SK-N-MC (cell line): Measurements from ENCODE around the gene PKIB.

Experiments used
- DNase-seq: peaks from one replicate; pipeline ENCODE4 v3.0.0-alpha.2; 2011; ENCODE audit warnings: low read depth, low spot score
- H3K27ac ChIP-seq: fragments of 200-600 bp; sonication (generic); 2 replicates; pipeline ENCODE4 v1.5.1; 2016; ENCODE audit warnings: mixed run types
- H3K36me3 ChIP-seq: fragments of 200-600 bp; sonication (generic); 2 replicates; pipeline ENCODE4 v1.6.1; 2017; ENCODE audit warnings: antibody characterized with exemption, low read length, mixed read lengths; ENCODE audit not compliant: insufficient read depth
- H3K4me3 ChIP-seq: fragments of 200-600 bp; sonication (generic); 2 replicates; pipeline ENCODE4 v1.5.1; 2016
- H3K9ac ChIP-seq: fragments of 200-600 bp; sonication (generic); 2 replicates; pipeline ENCODE4 v1.8.0; 2017; ENCODE audit warnings: mixed run types, mixed read lengths; ENCODE audit not compliant: insufficient read length
- H3K9me3 ChIP-seq: fragments of 200-600 bp; sonication (generic); 2 replicates; pipeline ENCODE4 v1.6.1; 2017; ENCODE audit warnings: low read depth, mild to moderate bottlenecking, antibody characterized with exemption, low read length, moderate library complexity, mixed read lengths
- EZH2 ChIP-seq: fragments of 200-600 bp; sonication (generic); IDR thresholded peaks from one replicate; pipeline ENCODE4 v1.6.1; 2017; ENCODE audit warnings: antibody characterized with exemption
- FOXP2 ChIP-seq: optimal IDR thresholded peaks from 2 replicates; pipeline ENCODE3; 2011; ENCODE audit warnings: mild to moderate bottlenecking, moderate library complexity; ENCODE audit not compliant: insufficient read depth; ENCODE audit errors: extremely low read length, control extremely low read depth
- POLR2AphosphoS5 ChIP-seq: IDR thresholded peaks from 2 replicates; pipeline ENCODE4 v1.6.1; 2012; ENCODE audit warnings: mild to moderate bottlenecking, low read depth, low read length, borderline replicate concordance

The PKIB gene

GRCh38 chr6:122650403-122650802 lies 40.2 kb downstream of the PKIB start:
- TF ChIP-seq EZH2 (no peak), FOXP2 (no peak), POLR2AphosphoS5 (no peak)
- no peak for DNase-seq
- no peak overlapping the region for H3K4me3 ChIP-seq

DNA sequence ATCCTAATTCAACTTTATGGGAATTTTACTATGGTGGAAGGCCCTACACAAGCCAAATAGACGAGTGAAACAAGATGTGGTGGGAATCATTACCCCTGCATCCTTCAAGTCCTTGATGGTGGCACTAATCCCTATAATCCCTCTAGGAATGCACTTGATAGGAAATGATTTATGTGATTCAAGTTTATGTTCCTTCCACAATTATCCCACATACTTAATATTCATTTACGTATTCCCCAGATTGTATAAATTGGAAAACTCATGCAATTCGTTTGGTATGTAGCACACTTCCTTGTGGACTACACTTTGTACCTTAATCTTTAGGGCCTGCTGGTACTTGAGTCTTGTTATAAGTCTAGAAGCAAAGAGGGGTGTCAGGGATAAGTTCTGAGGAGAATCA lies 40.8 kb downstream of the PKIB start:
- H3K36me3 ChIP-seq, result no peaks in the 10 kb centered on the region
- TF ChIP-seq POLR2AphosphoS5, result no peak
- TF ChIP-seq FOXP2, result no peak
- no peak for TF ChIP-seq EZH2
- no peak overlapping the region for H3K4me3 ChIP-seq
- peak overlapping the region; percentile 35 for H3K27ac ChIP-seq
- H3K9me3 ChIP-seq, result no peaks in the 10 kb centered on the region
- H3K9ac ChIP-seq, result no peak overlapping the region
- DNase-seq, result no peak

More at GRCh38 chr6:122650403-122650802, 40.2 kb downstream of the PKIB start:
- Histone ChIP-seq H3K27ac (no peak overlapping the region), H3K9me3 (no peaks in the 10 kb centered on the region), H3K36me3 (no peaks in the 10 kb centered on the region), H3K9ac (no peak overlapping the region)

DNA sequence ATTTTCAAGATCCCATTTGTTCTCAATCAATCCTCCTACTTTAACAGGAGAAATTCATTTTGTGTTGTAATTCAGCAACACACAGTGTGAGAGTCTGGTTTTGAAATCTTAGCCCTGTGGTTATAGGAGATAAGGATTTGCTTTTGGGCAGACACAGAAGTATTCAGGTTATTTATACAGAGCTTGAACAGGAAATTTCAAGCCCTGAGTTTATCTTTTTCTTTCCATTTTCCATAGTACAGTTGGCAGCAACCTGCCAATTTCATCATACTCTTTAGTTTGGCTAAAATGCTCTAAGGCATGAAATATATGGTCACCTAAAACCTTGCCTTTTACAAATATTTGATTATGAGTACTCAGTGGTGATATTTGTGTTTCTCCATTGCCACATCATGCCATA lies 41.4 kb downstream of the PKIB start:
- H3K36me3 ChIP-seq, result no peaks in the 10 kb centered on the region
- peak overlapping the region; percentile 35 for H3K27ac ChIP-seq
- TF ChIP-seq EZH2, result no peak
- no peak for TF ChIP-seq POLR2AphosphoS5
- TF ChIP-seq FOXP2, result no peak
- no peak overlapping the region for H3K9ac ChIP-seq
- H3K9me3 ChIP-seq, result no peaks in the 10 kb centered on the region
- no peak overlapping the region for H3K4me3 ChIP-seq
- DNase-seq, result no peak

DNA sequence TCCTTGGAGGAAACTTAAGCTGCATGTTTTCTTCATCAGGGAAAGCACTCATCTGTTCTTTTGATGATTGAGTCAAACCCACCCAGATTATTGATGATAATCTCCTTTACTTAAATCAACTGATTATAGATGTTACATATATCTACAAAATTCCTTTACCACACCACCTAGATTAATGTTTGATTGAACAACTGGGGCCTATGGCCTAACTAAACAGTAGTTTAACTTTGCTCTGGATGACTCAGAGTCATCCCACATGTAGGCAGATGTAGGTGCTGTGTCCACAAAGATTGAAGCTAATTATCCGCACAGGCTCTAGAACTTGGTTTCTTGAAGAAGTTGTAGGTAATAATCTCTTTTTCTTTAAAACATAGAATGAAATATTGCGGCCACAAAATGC lies 42.2 kb downstream of the PKIB start:
- no peak overlapping the region for H3K9ac ChIP-seq
- H3K4me3 ChIP-seq, result no peak overlapping the region
- TF ChIP-seq FOXP2 (no peak), POLR2AphosphoS5 (no peak), EZH2 (no peak)
- DNase-seq, result no peak
- H3K36me3 ChIP-seq, result no peaks in the 10 kb centered on the region
- H3K9me3 ChIP-seq, result no peaks in the 10 kb centered on the region
- no peak overlapping the region for H3K27ac ChIP-seq

DNA sequence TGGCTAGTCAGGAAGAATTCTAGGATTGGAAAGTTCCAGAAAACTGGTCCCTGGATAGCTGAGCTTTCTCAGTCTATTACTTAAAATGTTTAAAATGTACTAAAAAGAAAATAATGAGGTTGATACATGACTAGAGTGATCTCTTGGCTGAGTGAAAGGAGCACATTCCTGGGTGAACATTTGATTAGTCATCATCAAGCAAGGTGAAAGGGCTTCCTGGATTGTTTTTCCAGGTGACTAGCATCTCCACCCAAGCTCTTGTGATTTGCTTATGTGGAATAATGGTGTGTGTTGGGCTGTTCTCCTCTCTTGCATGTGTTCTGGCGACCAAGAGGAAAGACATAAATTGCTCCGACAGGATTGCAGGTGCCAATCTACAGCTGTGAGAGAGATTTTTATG lies 42.9 kb downstream of the PKIB start:
- Histone ChIP-seq H3K9me3 (no peaks in the 10 kb centered on the region), H3K36me3 (no peaks in the 10 kb centered on the region), H3K9ac (no peak overlapping the region), H3K4me3 (no peak overlapping the region), H3K27ac (no peak overlapping the region)
- TF ChIP-seq EZH2 (no peak), FOXP2 (no peak), POLR2AphosphoS5 (no peak)
- no peak for DNase-seq

DNA sequence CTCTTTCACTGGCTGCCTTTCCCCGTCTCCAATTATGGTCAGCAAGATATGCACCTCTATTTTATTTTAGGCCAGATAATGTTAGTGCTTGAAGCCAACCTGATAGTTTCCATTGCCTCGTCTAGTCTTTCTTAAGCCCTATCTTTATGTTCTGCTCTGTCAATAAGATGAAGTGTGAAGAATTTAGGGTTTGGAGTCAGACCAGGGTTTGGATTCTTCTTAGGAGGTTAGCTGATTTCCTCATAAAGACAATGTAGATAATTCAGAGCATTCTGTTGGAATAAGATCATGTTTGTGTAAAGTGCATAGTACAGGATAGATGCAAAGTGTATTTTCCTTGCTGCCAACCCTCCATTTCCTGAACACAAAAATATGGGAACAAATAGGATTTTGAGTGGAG lies 43.8 kb downstream of the PKIB start:
- TF ChIP-seq EZH2, result no peak
- no peak for TF ChIP-seq FOXP2
- no peak for TF ChIP-seq POLR2AphosphoS5
- no peaks in the 10 kb centered on the region for H3K9me3 ChIP-seq
- H3K36me3 ChIP-seq, result no peaks in the 10 kb centered on the region
- no peak for DNase-seq
- no peak overlapping the region for H3K4me3 ChIP-seq
- no peak overlapping the region for H3K27ac ChIP-seq
- H3K9ac ChIP-seq, result no peak overlapping the region

- TF ChIP-seq FOXP2 (no peak), POLR2AphosphoS5 (no peak), EZH2 (no peak)
- Histone ChIP-seq H3K27ac (peak overlapping the region; percentile 15; the same call in 1 of the 2 replicates), H3K4me3 (peak overlapping the region; percentile 18; the same call in 1 of the 2 replicates), H3K9ac (no peak overlapping the region), H3K9me3 (no peaks in the 10 kb centered on the region), H3K36me3 (no peaks in the 10 kb centered on the region)
- DNase-seq, result no peak
Measured at GRCh38 chr6:122657601-122658000, 47.4 kb downstream of the PKIB start.

DNA sequence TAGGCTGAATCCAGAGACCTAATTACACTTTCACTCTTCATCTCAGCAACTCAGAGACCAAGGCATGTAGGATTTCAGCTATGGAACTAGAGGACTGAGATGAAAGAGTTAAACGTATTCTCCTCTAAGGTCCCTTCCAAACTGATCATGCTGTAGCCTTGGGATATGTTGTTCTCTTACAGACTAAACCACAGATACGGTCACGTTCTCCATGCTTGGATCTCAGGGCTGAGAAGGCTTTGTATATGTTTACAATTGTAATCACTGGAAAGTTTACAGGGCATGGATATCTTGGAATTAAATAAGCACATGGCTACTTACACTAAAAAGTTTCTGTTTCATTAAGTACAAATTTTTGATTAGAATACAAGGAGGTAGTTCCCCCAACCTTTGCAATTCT lies 50.1 kb downstream of the PKIB start:
- H3K9ac ChIP-seq, result no peak overlapping the region
- TF ChIP-seq EZH2 (no peak), FOXP2 (no peak), POLR2AphosphoS5 (no peak)
- no peaks in the 10 kb centered on the region for H3K9me3 ChIP-seq
- DNase-seq, result no peak
- 0 out of 2 replicates have a peak overlapping the region, but pooled peaks have one; percentile 5 for H3K27ac ChIP-seq
- no peaks in the 10 kb centered on the region for H3K36me3 ChIP-seq
- H3K4me3 ChIP-seq, result peak overlapping the region; percentile 53

GRCh38 chr6:122663981-122664380 lies 53.8 kb downstream of the PKIB start:
- TF ChIP-seq FOXP2 (no peak), POLR2AphosphoS5 (no peak), EZH2 (no peak)
- Histone ChIP-seq H3K36me3 (no peaks in the 10 kb centered on the region), H3K4me3 (no peak overlapping the region), H3K9ac (no peak overlapping the region), H3K9me3 (no peaks in the 10 kb centered on the region; the same call in 1 of the 2 replicates), H3K27ac (no peak overlapping the region)
- DNase-seq, result no peak
